K562 (cell line): Measurements from ENCODE around the gene KCTD3. TPM values are rescaled to one million over a fixed set of nuclear protein-coding genes. Genes with fewer than 3 reads are reported as not detected.

Source experiments
- ARID3A ChIP-seq: IDR thresholded peaks from 2 replicates; pipeline ENCODE4 v1.6.1; 2012; ENCODE audit warnings: low read depth, low read length, improper control_type of control experiment, borderline replicate concordance
- ARID3B ChIP-seq: fragments of 250-450 bp; sonication (Bioruptor Pico); IDR thresholded peaks from 2 replicates; pipeline ENCODE4 v1.4.0; 2020; ENCODE audit warnings: borderline replicate concordance
- ETS1 ChIP-seq: conservative IDR thresholded peaks from 2 replicates; pipeline ENCODE4 v1.6.1; 2011; ENCODE audit warnings: low read depth, mild to moderate bottlenecking, low read length; ENCODE audit not compliant: control insufficient read depth
- HNRNPUL1 ChIP-seq: fragments of 200-400 bp; formaldehyde crosslinking; IDR thresholded peaks from 2 replicates; pipeline ENCODE4 v1.6.1; 2017; ENCODE audit warnings: low read length
- ILF3 ChIP-seq: fragments of 450-650 bp; IDR thresholded peaks from 2 replicates; pipeline ENCODE4 v1.6.1; 2018; ENCODE audit warnings: antibody characterized with exemption, mild to moderate bottlenecking, moderate library complexity, borderline replicate concordance
- MNT ChIP-seq, 2 experiments: fragments of 450-650 bp; conservative IDR thresholded peaks; 2 replicates each; pipeline ENCODE4 v1.6.1; 2017; ENCODE audit warnings: mild to moderate bottlenecking in 2 of 2, moderate library complexity in 2 of 2
- MYC ChIP-seq, 2 experiments: fragments of 250-450 bp in 1 of 2; sonication (Bioruptor Pico) in 1 of 2; IDR thresholded peaks; 2 replicates each; pipeline versions ENCODE4 v1.5.1 to v1.6.1; 2012 to 2021; ENCODE audit warnings: low read depth in 2 of 2, borderline replicate concordance in 1 of 2, improper control_type of control experiment in 1 of 2, low read length in 1 of 2, mild to moderate bottlenecking in 1 of 2, moderate library complexity in 1 of 2
- NEUROD1 ChIP-seq: fragments of 150-350 bp; IDR thresholded peaks from 2 replicates; pipeline ENCODE4 v1.6.1; 2014; ENCODE audit warnings: borderline replicate concordance, low read length, low read depth; ENCODE audit not compliant: partially characterized antibody
- NFXL1 ChIP-seq: fragments of 450-650 bp; formaldehyde crosslinking; IDR thresholded peaks from 2 replicates; pipeline ENCODE4 v1.4.0; 2021; ENCODE audit warnings: mild to moderate bottlenecking
- RBM14 ChIP-seq: fragments of 200-400 bp; formaldehyde crosslinking; IDR thresholded peaks from 2 replicates; pipeline ENCODE4 v1.6.1; 2018; ENCODE audit warnings: low read depth, mild to moderate bottlenecking, low read length, moderate library complexity, borderline replicate concordance; ENCODE audit not compliant: insufficient read depth
- TCF15 ChIP-seq: fragments of 250-450 bp; sonication (Bioruptor Pico); IDR thresholded peaks from 2 replicates; pipeline ENCODE4 v1.8.0; 2022; ENCODE audit warnings: moderate library complexity, mild to moderate bottlenecking, inconsistent platforms
- TEAD2 ChIP-seq: fragments of 450-650 bp; IDR thresholded peaks from 2 replicates; pipeline ENCODE4 v1.6.1; 2016; ENCODE audit warnings: missing genetic modification characterization, control low read depth, missing compliant biosample characterization
- TGIF2 ChIP-seq: sonication (generic); formaldehyde crosslinking; IDR thresholded peaks from 2 replicates; pipeline ENCODE4 v1.8.1; 2022; ENCODE audit warnings: mild to moderate bottlenecking, missing genetic modification reagents, moderate library complexity
- XRCC4 ChIP-seq: IDR thresholded peaks from one replicate; pipeline ENCODE4 v1.6.1; 2011; ENCODE audit not compliant: insufficient read depth, insufficient read length; ENCODE audit errors: extremely low read depth
- ZFPM2 ChIP-seq: fragments of 250-450 bp; sonication (Bioruptor Pico); IDR thresholded peaks from 2 replicates; pipeline ENCODE4 v1.5.1; 2022; ENCODE audit warnings: mild to moderate bottlenecking
- ZNF134 ChIP-seq: fragments of 250-450 bp; sonication (Bioruptor Pico); conservative IDR thresholded peaks from 2 replicates; pipeline ENCODE4 v1.4.0; 2020
- ZNF217 ChIP-seq: sonication (generic); formaldehyde crosslinking; IDR thresholded peaks from 2 replicates; pipeline ENCODE4 v1.8.0; 2022; ENCODE audit warnings: mild to moderate bottlenecking, missing genetic modification reagents
- ZNF583 ChIP-seq: fragments of 250-450 bp; sonication (Bioruptor Pico); IDR thresholded peaks from 2 replicates; pipeline ENCODE4 v1.4.0; 2020
- ZNF584 ChIP-seq: fragments of 200-800 bp; sonication (Bioruptor generic); IDR thresholded peaks from 2 replicates; pipeline ENCODE4 v1.6.1; 2016; ENCODE audit warnings: low read depth, mild to moderate bottlenecking, missing genetic modification characterization, missing compliant biosample characterization
- ZNF699 ChIP-seq: fragments of 250-450 bp; sonication (Bioruptor Pico); IDR thresholded peaks from 2 replicates; pipeline ENCODE4 v1.8.0; 2021; ENCODE audit warnings: mild to moderate bottlenecking, moderate library complexity; ENCODE audit not compliant: insufficient replicate concordance
- polyA plus RNA-seq, 8 experiments: library from polyadenylated mRNA; depleted of rRNA in 4 of 8; stranded (reverse) in 5 of 8; unstranded in 3 of 8; fragments of >200 nt; fragmentation: Nextera tagmentation in 2 of 8; fragmentation: Illumina TruSeq in 1 of 8; extraction: Ambion mirVana in 2 of 8; extraction: Trizol in 1 of 8; gene quantifications; 2 replicates each; pipeline versions ENCODE4 v1.2.1 to v1.2.3, GENCODE V29; 2011 to 2014; ENCODE audit warnings: inconsistent platforms in 1 of 8, missing spikeins in 1 of 8
- total RNA-seq, 7 experiments: library from RNA; depleted of rRNA in 6 of 7; stranded (reverse); fragments of >200 nt in 6 of 7; fragmentation: Illumina TruSeq in 2 of 7; extraction: Trizol in 2 of 7; gene quantifications; 2 replicates each; pipeline versions ENCODE4 v1.2.1 to v1.2.3, GENCODE V29; 2011 to 2021; ENCODE audit warnings: low replicate concordance in 1 of 7

The KCTD3 gene
- total and polyA plus RNA-seq, 9 of the 15 experiments (the other 6 are each of a cell fraction or from before 2014, with no cell fraction given): 12.8 to 77.1 (median 44.3) TPM

GRCh38 chr1:215566556-215567490 is at the start of gene KCTD3 (continued):
- peak; percentile 70 for TF ChIP-seq MYC (IDR thresholded peaks at IDR 0.05; ENCODE audit: low read depth, low read length)
- TF ChIP-seq MYC (CRISPR knock-in tag; IDR thresholded peaks at IDR 0.05; ENCODE audit: borderline replicate concordance, low read depth): no peak
- peak; percentile 69 for TF ChIP-seq NEUROD1
- TF ChIP-seq MNT (conservative IDR thresholded peaks at IDR 0.05): peak; percentile 52 to 53; a peak in 2 of 4 replicates
- TF ChIP-seq ZNF134: no peak
- no peak for TF ChIP-seq ZNF699
- TF ChIP-seq TCF15: no peak
- TF ChIP-seq ARID3A: no peak
- no peak for TF ChIP-seq TEAD2
- no peak for TF ChIP-seq ETS1
- no peak for TF ChIP-seq TGIF2 (CRISPR knock-in tag)
- no peak; the same call in 1 of the 2 replicates for TF ChIP-seq ILF3
- no peak for TF ChIP-seq ARID3B (CRISPR knock-in tag)
- no peak for TF ChIP-seq ZNF583 (CRISPR knock-in tag)
- TF ChIP-seq RBM14: no peak
- TF ChIP-seq XRCC4: no peak
- no peak for TF ChIP-seq HNRNPUL1
- TF ChIP-seq NFXL1 (CRISPR knock-in tag): no peak
- TF ChIP-seq ZNF217 (CRISPR knock-in tag): no peak
- TF ChIP-seq ZFPM2: no peak
- no peak for TF ChIP-seq ZNF584 (CRISPR knock-in tag)
